ENCODE data around the gene EPB41. TPM values are rescaled to one million over a fixed set of nuclear protein-coding genes. Genes with fewer than 3 reads are reported as not detected.
"Not testable (repeated sequence)": the region's sequence is repeated elsewhere in the genome, so short reads cannot be mapped to it uniquely, and the experiment has no call there.

Gene EPB41
- polyA plus RNA-seq (ENCODE audit: insufficient read length in 4 of 4) = 10 to 100 TPM; 50.3 to 59.0 (median 55.1) TPM

DNA sequence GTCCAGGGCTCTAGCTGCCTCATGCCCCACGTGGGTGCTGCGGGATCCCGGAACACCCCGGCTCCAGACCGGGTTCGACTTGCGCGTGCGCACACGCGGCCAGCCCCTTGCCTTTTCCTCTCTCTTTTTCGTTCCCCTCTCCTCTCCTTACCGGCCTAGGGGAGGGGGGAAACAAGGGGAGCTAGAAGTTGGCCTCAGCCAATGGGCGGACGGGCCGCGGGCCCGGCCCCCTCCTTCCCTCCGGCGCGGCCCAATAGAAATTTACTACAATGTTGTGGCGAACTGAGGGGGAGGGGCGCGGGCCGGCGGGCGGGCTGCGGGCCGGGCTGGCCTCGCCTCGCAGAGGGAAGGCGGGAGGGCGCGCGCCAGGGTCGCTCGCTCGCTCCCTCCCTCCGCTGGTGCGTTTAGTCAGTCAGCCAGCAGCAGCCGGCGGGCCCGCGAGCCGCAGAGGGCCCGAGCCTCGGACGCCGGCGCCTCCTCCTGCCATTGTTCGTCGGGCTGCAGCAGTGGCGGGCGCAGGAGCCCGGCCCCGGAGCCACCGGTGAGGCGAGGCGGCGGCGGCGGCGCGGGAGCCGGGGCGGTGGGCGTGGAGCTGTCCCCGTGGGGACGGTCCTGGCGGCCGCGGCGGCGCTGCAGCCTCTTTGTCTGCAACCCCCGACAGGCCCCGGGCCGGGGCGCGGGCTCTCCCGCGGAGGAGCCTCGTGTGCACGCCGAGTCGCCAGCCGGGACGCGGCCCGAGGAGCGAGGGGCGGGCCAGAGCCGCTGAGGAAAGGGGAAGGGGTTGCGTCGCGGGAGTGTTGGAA lies at the start of gene EPB41:
Gene EPB41, plus strand, starts transcription at position 342 of the 803 bp plus-strand sequence. CDS start 72,869 bp downstream, outside the sequence.
- DNase-seq (ENCODE audit: low read depth in 4 of 4, low spot score in 3 of 4) = peak; percentile 86 to 94 (median 92)

- DNase-seq (ENCODE audit: low read depth in 4 of 4, low spot score in 3 of 4) = no peak
Measured at GRCh38 chr1:28864695-28865094, 49.7 kb upstream of the EPB41 start.

GRCh38 chr1:28865997-28866650 lies 48.2 kb upstream of the EPB41 start:
- no peak for DNase-seq (ENCODE audit: low read depth in 4 of 4, low spot score in 3 of 4)

DNA sequence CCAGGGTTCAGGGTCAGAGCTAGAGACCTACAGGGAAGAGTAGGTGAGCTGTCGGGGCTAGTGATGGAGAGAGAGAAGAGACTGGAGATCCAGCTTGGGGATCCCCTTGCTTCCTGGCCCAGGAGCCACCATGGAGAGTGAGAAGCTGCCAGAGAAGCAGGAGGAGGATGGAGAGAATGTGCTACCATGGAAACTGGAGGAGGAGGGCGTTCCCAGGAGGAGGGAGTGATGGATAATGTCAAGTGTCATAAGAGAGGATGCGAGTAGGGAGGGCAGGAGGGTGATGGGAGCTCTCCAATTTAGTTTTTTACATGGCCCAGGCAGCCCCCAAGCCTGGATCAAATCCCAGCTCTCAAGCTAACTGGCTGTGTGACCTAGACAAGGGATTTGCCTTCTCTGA lies 46.5 kb upstream of the EPB41 start:
- DNase-seq (ENCODE audit: low read depth in 4 of 4, low spot score in 3 of 4) = no peak

GRCh38 chr1:28869952-28870351 lies 44.4 kb upstream of the EPB41 start:
- DNase-seq (ENCODE audit: low read depth in 4 of 4, low spot score in 3 of 4) = no peak

DNA sequence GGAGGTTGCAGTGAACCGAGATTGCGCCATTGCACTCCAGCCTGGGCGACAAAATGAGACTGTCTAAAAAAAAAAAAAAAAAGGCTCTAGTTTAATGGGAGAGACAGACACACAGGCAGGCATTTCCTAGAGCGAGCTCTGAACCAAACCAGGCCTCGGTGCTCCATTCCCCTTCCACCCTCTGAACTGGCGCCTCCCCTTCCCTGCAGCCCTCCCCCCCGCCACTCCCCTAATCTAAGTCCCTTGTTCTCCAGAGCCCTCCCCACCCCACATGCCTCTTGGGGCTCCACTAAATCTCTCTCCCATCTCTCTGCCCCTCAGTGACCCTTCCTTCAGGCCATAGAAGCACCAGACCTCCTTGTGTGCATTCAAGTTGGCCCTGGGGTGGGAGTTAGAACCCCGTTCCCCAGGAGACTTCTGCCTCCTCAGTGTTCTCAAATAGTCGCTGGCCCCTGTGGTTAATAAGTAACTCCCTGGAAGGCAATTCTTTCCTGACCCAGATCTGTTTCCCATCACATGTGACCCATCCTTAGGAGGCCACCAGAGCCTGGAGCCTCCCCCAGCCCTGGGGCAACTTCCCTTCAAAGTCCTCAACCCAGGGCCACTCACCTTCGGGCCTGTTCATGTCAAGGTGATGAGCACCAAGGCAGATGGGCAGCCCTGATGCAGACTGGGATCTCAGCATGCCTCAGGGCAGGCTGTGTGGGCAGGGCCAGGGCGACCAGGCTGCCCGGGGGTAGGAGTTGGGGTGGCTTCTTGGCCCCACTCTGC lies 42.6 kb upstream of the EPB41 start:
- no peak for DNase-seq (ENCODE audit: low read depth in 4 of 4, low spot score in 3 of 4)

- DNase-seq (ENCODE audit: low read depth in 4 of 4, low spot score in 3 of 4) = not testable (repeated sequence)
Measured at GRCh38 chr1:28875134-28875533, 39.2 kb upstream of the EPB41 start.

- peak in 1 of 4 donors; percentile 61 for DNase-seq (ENCODE audit: low read depth in 4 of 4, low spot score in 3 of 4)
Measured at GRCh38 chr1:28877132-28877781, 37.1 kb upstream of the EPB41 start.

GRCh38 chr1:28878796-28879195 lies 35.6 kb upstream of the EPB41 start:
- DNase-seq (ENCODE audit: low read depth in 4 of 4, low spot score in 3 of 4) = no peak

DNA sequence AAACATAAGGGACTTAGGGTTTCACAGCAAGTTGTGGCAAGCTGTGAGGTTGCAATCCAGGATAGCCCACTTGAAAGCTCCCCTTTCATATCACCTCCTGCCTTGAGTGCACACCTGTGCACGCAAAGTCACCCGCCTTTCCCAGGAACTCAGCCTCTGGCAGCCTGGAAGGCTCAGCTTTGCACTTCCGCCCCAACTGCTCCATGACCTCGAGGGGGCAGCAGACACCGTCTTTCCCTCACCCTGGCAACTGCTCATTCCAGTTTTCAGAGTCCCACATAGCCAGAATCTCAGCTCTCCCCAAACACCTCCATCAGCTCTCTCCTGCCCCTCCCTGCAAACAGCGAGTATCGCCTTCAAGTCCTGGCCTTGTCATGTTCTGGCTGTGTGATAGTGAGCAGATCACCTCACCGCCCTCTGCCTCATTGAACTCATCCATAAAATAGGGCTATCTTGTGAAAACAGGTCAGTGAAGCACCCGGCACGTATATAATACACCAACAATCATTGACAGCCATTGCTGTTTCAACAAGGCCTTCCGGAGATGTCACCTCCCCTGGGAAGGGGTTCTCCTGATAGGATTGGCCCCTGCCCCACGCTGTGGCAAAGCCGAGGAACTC lies 32.2 kb upstream of the EPB41 start:
- DNase-seq (ENCODE audit: low read depth in 4 of 4, low spot score in 3 of 4) = peak in 3 of 4 donors; percentile 64 to 77 (median 72)

- DNase-seq (ENCODE audit: low read depth in 4 of 4, low spot score in 3 of 4) = no peak
Measured at GRCh38 chr1:28883242-28883616, 31.1 kb upstream of the EPB41 start.

DNA sequence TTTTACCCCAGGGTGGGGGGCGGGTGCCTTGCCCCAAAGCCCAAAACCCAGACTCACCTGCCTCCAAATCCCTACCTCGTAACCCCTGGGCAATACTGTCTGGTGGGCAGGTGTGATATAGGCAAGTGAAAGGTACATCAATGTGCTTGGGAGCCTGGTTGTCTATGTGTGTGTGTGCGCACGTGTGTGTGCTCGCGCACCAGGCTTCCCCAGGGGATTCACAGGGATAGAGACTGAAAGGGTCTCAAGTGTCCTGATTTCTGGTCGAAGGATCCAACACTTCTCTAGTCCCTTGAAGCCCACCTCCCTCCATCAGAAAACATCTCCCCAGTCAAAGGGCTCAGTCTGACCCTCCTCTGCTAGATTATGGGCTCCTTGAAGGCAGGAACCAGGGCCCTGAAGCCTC lies 28.9 kb upstream of the EPB41 start:
- DNase-seq (ENCODE audit: low read depth in 4 of 4, low spot score in 3 of 4) = no peak

DNA sequence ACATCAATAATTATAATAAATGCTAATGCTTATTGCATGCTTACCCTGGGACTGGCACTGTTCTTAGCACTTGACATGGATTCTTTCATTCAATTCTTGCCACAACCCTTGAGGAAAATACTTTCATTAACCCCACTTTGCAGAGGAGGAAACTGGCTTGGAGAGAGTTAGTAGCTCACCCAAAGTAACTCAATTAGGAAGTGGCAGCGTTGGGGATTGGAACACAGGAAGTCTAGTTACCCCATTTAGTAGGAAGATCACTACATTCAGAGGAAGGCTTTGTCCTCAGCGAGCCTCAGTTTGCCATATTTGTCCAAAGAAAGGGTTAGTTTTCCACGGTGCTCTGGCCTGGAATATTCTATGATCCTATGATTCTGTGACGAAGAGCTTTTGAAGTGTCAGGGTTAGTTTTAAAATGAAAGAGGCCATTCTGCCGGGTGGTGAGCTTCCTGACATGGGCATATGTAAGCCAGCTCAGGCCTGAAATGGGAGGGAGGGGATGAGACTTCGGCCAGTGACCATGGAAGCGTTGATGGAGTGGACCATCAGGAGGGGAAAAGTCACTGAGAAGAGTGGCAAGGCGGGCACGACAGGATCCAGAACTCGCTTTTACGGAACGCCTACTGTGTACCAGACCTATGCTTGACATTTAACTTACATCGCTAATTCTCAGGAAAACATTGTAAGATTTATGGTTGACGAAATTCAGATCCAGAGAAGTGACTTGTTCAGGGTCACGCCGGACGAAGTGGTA lies 28.2 kb upstream of the EPB41 start:
- no peak for DNase-seq (ENCODE audit: low read depth in 4 of 4, low spot score in 3 of 4)

DNA sequence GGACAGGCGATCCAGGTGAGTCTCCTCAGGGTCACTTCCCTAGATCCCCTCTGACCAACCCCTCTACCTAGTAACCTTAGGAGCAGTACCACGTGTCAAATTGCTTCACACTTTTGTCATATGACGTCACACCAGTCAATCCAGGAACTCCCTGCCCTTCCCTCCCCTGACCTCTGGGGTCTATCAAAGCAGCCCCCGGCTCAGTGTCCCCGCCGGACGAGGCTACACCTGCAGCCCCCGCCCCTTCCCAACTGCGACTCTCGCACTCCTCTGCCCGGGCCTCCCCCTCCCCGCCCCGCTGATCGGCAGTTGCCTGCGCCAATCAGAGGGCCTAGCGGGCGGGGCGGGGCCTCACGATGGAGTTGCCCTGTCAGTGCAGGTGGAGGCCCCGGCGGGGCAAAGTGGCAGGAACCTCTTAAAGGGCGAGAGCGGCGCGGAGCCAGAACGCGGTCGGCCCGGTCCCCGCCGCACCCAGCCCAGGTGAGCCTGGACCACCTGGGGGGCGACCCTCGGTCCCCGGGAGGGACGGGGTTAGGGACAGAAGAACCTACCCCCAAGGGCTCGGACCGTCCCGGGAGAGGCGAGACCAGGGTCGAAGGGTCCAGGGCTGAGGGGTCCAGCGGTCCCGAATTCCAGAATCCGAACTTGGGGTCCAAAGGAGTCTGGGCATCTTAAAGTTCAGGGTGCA lies 27.5 kb upstream of the EPB41 start:
- DNase-seq (ENCODE audit: low read depth in 4 of 4, low spot score in 3 of 4) = peak in 2 of 4 donors; percentile 64 to 66

GRCh38 chr1:28887419-28887834 lies 26.9 kb upstream of the EPB41 start:
- DNase-seq (ENCODE audit: low read depth in 4 of 4, low spot score in 3 of 4) = no peak

DNA sequence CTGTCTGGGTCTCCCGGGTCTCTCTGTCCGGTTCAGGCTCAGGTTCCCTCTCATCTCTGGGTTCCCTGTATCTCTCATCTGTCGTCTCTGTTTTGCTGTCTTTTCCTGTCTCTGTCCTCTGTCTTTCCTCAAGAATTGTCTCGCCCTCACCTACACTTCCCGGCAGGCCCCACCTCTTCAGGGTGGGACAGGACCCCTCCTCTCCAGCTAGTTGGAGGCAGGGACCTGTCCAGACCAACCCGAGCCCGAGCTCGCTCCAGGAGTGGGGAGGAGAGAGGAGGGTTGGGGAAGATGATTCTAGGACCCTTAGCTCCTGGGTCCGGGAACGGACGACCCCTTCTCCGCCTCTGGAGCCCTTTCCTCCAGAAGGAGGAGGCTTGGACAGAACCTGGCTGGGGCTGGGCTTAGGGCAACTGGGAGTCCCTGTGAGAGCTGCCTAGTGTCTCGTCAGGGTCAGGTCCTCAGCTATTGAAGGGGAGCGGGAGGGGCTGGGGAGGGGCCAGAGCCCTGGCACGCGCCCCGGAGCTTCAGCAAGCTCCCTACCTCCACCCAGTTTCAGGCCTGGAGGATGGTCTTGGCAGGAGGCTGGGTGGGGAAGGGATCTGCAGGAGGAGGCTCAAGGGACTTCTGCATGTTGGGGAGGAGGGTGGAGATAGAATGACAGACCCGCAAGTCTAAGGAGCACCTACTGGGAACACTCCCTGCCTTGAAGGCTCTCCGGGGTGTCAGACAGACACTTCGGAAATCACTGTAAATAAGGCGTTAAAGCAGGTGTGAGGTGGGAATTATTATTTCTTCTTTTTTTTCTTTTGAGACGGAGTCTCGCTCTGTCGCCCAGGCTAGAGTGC lies 26.3 kb upstream of the EPB41 start:
- DNase-seq (ENCODE audit: low read depth in 4 of 4, low spot score in 3 of 4) = no peak

GRCh38 chr1:28888915-28889314 lies 25.5 kb upstream of the EPB41 start:
- no peak for DNase-seq (ENCODE audit: low read depth in 4 of 4, low spot score in 3 of 4)

GRCh38 chr1:28889357-28889756 lies 25.0 kb upstream of the EPB41 start:
- no peak for DNase-seq (ENCODE audit: low read depth in 4 of 4, low spot score in 3 of 4)

Data from left renal pelvis (tissue), 4 donors.